GM18873 (cell line): ENCODE measurements around the gene SDHD.
A peak's percentile ranks its signal among the peaks of the same experiment; 100 is the strongest.
"Not testable (repeated sequence)": the region's sequence is repeated elsewhere in the genome, so short reads cannot be mapped to it uniquely, and the experiment has no call there.

ENCODE experiments used
- ATAC-seq: cut with Tn5 transposase; IDR thresholded peaks from one replicate; pipeline ENCODE4 v1.9.1; 2021; ENCODE audit warnings: mild to moderate bottlenecking, moderate library complexity, moderate number of reproducible peaks; ENCODE audit not compliant: unreplicated experiment, low FRiP score

SDHD gene

DNA sequence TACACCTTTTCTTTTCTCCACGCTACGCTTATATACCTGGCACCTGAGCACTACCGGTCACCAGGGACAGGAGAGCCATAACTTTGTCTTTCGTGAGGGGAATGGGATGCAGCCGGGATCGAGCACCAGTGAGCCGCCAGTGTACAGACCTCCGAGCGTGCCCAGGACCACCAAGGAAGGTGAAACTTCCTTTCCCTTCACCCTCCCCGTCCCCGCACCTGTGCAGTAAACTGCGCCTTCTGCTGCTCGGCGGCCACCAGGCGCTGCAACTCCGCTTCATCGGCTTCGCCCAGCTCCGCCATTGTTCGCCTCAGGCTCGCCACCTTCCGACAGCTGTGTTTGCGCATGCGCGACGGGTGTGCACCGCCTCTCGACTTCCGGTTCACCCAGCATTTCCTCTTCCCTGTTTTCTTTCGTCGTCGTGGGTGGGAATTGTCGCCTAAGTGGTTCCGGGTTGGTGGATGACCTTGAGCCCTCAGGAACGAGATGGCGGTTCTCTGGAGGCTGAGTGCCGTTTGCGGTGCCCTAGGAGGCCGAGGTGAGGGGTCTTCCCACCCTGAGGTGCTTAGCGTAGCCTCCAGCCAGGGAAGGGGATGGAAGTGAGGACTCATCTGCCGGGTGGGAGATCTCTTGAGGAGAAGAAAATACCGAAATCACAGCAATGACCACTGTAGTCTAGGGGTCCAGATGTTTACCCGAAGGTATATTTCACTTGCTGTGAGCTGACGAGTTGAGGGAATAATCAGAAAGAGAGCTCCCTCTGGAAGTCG lies at the start of gene SDHD, which contains the start of gene TIMM8B:
Gene SDHD, plus strand, starts transcription at position 452 of the 770 bp plus-strand sequence. Its CDS starts 35 bp downstream, at position 487.
Gene TIMM8B, minus strand, starts transcription at position 335 of the 770 bp plus-strand sequence. Its CDS starts 33 bp downstream, at position 302.
- peak; percentile 87 for ATAC-seq

DNA sequence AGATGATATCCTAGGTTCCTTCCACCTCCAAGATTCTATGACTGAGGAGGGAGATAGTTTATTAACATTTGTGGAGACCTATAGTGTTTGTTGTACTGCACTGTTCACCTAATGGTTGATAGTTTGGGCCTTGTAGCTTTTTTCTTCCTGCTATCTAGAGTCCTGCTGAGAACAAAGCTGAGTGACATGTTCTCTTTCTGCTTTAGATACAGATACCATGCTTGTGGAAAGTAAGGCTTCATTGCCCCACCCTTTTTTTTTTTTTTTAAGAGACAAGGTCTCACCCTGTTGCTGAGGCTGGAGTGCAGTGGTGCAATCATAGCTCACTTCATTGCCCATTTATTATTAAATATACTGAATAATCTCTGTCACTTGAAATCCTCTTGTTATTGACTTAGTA lies 49.1 kb upstream of the SDHD start:
- no peak for ATAC-seq

DNA sequence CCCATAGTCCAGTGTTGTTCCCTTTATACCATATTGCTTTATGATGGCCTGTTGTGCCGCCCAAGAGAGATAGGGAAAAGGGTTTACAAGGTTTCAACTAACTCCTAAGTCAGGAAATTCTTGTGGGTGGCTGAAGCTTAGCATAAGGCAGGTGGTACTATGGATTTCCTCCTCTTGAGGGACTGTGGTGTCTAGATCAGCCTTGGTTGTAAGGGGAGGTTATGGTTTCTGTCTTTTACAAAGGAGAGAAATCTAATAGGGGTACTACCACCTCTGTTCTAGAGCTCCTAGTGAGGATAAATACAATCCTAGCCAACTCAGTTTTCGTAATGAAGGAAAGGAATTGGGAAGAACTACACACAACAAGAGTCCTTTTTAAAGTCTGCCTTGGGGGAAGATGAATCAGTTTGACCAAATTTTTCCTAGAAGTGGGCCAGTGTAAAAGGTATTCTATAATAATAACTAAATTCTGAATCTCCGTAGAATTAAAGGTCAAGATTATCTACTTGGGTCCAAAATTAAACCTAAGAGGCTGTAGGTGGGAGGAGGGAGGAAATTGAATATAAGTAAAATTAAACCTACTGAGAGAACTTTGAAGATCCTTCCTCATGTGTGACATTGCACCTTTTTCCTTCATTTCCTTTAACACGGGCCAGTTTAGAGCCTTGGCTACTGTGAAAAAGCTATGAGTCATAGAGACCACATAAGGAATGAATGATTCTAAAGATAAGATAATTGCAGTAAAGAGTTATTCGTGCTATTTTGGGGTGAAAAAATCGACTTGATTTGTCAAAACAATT lies 44.3 kb upstream of the SDHD start:
- no peak for ATAC-seq

DNA sequence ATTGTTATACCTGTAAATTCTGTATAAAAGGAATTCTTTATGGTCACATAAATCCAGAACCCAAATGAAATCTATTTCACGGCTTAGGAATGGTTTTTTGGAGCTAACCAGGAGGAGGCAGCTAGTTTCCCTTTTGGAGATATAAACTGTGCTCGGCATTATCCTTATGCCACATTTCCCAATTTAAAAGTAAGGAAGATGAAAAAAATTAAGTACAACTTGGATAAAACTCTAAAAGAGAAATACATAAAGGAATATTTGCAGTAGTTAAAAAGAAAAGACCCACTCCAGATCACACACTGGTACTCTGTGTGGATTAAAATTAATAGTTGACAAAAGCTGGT lies 43.7 kb upstream of the SDHD start:
- no peak for ATAC-seq

DNA sequence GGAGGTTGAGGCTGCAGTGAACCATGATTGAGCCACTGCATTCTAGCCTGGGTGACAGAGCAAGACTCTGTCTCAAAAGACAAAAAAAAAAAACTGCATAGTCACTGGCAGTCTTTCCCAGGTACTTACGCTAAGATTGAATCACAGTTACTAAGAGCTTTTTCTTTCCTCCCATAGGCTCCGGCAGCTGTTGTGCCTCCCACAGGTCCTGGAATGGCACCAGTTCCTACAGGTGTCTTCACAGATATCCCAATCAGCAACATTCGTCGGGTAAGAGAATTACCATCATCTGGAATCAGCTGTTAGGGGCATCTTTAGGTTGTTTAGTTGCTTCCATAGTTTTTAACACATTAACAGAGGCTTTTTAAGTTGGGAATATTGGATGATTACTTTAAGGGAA lies 41.7 kb upstream of the SDHD start:
- no peak for ATAC-seq

DNA sequence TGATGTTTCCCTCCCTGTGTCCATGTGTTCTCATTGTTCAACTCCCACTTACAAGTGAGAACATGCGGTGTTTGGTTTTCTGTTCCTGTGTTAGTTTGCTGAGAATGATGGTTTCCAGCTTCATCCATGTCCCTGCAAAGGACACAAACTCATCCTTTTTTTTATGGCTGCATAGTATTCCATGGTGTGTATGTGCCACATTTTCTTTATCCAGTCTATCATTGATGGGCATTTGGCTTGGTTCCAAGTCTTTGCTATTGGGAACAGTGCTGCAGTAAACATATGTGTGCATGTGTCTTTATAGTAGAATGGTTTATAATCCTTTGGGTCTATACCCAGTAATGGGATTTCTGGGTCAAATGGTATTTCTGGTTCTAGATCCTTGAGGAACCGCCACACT lies 40.0 kb upstream of the SDHD start:
- ATAC-seq = not testable (repeated sequence)

DNA sequence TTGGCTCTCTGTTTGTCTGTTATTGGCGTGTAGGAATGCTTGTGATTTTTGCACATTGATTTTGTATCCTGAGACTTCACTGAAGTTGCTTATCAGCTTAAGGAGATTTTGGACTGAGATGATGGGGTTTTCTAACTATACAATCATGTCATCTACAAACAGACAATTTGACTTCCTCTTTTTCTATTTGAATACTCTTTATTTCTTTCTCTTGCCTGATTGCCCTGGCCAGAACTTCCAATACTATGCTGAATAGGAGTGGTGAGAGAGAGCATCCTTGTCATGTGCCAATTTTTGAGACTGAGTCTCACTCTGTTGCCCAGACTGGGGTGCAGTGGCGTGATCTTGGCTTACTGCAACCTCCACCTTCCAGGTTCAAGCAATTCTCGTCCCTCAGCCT lies 38.4 kb upstream of the SDHD start:
- not testable (repeated sequence) for ATAC-seq

- ATAC-seq = no peak
These were observed 36.9 kb upstream of the SDHD start for GRCh38 chr11:112049777-112050176.

GRCh38 chr11:112050721-112051120 lies 36.0 kb upstream of the SDHD start:
- peak; percentile 75 for ATAC-seq

DNA sequence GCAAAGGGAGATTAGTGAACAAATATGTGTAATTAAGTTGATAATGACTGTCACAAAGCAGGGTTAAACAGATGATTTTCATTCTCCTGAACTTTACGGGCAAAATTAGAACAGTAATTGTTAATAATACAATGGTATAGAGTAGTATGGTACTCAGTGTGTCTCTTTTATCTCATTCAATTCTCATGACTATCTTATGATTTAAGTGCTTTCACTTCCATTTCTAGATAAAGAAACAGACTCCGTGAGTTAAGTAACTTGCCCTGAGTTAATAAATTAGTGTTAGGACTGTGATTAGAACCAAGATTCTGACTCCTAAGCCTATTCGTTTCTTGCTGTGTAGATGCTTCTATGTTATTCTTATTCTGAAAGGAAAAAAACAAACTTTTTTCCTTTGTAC lies 34.9 kb upstream of the SDHD start:
- ATAC-seq = no peak

DNA sequence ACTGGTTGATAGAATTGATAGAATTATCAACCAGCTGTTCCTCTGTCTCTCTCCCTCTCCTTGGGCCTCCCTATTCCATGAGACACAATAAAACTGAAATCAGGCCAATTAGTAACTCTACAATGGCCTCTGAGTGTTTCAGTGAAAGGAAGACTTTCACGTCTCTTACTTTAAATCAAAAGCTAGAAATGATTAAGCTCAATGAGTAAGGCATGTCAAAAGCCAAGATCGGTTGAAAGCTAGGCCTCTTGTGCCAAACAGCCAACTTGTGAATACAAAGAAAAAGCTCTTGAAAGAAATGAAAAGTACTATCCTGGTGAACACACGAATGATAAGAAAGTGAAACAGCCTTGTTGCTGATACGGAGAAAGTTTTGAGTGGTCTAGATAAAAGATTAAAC lies 29.5 kb upstream of the SDHD start:
- no peak for ATAC-seq

GRCh38 chr11:112058103-112058502 lies 28.6 kb upstream of the SDHD start:
- no peak for ATAC-seq

DNA sequence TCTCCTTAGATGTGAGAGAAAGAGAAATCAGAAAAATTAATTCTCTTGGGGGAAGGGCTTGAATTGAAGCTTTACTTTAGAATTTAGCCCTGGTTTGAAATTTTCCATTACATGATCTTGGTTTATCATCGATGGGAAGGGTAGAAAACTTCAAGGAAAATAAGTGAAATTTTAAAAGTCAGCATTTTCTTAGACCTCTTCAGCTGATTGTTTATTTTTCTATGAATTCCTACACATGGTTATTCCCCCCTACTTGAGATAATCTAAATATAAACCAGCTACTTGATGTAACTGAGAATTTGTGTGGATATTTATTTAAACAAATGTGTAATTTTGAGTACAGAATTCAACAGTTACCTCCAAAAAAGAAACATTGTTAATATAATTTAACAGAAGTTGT lies 23.8 kb upstream of the SDHD start:
- ATAC-seq = no peak

- peak; percentile 87 for ATAC-seq
These were observed 12.5 kb upstream of the SDHD start, which contains the start of the genes NKAPD1 and PIH1D2 for GRCh38 chr11:112073941-112074811. NKAPD1 (plus strand) TSS chr11:112074299; CDS start chr11:112075575, 1,276 bp downstream. PIH1D2 (minus strand) TSS chr11:112074017; CDS start chr11:112073174, 843 bp downstream.

DNA sequence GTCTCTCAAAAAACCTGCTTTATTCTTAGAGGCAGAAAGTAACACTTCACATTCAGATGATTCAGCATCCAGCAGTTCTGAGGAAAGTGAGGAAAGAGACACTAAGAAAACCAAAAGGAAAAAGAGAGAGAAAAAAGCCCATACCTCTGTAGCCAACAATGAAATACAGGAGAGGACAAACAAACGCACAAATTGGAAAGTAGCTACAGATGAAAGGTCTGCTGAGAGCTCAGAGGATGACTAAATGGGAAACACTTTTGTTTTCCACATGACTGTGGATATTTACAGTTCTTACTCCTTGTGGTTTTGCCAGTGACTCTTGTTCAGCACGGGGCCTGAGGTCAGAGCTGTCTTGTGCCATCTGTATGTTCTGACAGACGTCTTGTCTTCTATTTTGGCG lies 3.9 kb upstream of the SDHD start:
- ATAC-seq = no peak

GRCh38 chr11:112085822-112086421 lies 751 bp upstream of the SDHD start:
- peak; percentile 24 for ATAC-seq

- no peak for ATAC-seq
These were observed 539 bp downstream of the SDHD start for GRCh38 chr11:112087212-112087611.

DNA sequence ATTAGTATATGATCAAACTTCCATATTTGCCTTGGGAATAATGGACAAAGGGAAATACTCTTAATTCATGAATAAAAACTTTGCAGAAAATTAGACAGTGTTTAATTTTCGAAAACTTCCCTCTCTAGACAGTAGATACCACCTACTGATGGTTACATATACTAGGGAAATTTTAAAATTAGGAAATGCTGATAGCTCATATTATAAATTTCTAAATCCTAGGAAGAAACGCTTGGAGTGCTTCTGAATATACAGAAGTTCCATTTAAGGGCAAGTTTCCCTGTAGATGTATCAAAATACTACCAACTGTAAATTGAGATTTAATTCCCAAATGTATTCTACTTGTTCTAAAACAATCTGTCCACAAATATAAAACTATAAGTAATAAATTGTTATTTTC lies 8.6 kb downstream of the SDHD start:
- ATAC-seq = not testable (repeated sequence)

DNA sequence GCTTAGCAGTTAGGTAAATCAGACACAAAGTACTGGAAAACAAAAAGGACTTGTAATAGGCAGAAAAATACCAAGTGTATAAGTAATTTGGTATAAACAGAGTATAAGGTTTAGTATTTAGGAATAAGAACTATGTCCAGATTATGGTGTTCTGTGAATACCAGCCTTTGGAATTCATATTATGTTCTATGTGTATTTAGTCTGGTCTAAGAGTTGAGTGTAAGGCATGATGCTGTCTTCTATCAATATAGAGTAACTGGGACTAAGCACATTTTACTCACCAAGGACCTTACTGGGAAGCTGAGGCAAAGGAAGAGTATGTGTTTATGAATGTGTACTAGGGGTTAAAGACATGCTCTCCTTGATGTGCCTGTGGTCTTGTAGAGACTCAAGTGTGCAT lies 9.5 kb downstream of the SDHD start:
- ATAC-seq = no peak
